HUES6 (cell line): Measurements from ENCODE around the gene WNK1.
"Not testable (repeated sequence)": the region's sequence is repeated elsewhere in the genome, so short reads cannot be mapped to it uniquely, and the experiment has no call there.

ENCODE experiments used
- H3K27ac ChIP-seq: 2 replicates; pipeline ENCODE4 v1.7.0; 2013; ENCODE audit warnings: low read depth, mild to moderate bottlenecking, low read length, inconsistent platforms
- H3K27me3 ChIP-seq: 2 replicates; pipeline ENCODE4 v1.6.1; 2013; ENCODE audit warnings: low read length; ENCODE audit not compliant: control insufficient read depth, insufficient read depth
- H3K36me3 ChIP-seq: 2 replicates; pipeline ENCODE4 v1.6.1; 2013; ENCODE audit warnings: low read length; ENCODE audit not compliant: control insufficient read depth, insufficient read depth
- H3K4me1 ChIP-seq: 2 replicates; pipeline ENCODE4 v1.6.1; 2013; ENCODE audit warnings: low read length; ENCODE audit not compliant: control insufficient read depth, insufficient read depth
- H3K4me3 ChIP-seq: 2 replicates; pipeline ENCODE4 v1.5.1; 2013; ENCODE audit warnings: low read depth, low read length
- H3K9ac ChIP-seq: one replicate; pipeline ENCODE4 v1.6.1; 2013; ENCODE audit warnings: mild to moderate bottlenecking, low read length
- H3K9me3 ChIP-seq: 2 replicates; pipeline ENCODE4 v1.6.1; 2013; ENCODE audit warnings: low read depth, low read length; ENCODE audit not compliant: control insufficient read depth, insufficient read depth

Gene WNK1

DNA sequence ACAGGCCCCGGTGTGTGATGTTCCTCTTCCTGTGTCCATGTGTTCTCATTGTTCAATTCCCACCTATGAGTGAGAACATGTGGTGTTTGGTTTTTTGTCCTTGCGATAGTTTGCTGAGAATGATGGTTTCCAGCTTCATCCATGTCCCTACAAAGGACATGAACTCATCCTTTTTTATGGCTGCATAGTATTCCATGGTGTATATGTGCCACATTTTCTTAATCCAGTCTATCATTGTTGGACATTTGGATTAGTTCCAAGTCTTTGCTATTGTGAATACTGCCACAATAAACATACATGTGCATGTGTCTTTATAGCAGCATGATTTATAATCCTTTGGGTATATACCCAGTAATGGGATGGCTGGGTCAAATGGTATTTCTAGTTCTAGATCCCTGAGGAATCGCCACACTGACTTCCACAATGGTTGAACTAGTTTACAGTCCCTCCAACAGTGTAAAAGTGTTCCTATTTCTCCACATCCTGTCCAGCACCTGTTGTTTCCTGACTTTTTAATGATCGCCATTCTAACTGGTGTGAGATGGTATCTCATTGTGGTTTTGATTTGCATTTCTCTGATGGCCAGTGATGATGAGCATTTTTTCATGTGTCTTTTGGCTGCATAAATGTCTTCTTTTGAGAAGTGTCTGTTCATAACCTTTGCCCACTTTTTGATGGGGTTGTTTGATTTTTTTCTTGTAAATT lies 97.5 kb downstream of the WNK1 start:
- H3K36me3 ChIP-seq, H3K9me3 ChIP-seq, H3K4me3 ChIP-seq, H3K27ac ChIP-seq, H3K27me3 ChIP-seq, H3K9ac ChIP-seq, H3K4me1 ChIP-seq: not testable (repeated sequence)

DNA sequence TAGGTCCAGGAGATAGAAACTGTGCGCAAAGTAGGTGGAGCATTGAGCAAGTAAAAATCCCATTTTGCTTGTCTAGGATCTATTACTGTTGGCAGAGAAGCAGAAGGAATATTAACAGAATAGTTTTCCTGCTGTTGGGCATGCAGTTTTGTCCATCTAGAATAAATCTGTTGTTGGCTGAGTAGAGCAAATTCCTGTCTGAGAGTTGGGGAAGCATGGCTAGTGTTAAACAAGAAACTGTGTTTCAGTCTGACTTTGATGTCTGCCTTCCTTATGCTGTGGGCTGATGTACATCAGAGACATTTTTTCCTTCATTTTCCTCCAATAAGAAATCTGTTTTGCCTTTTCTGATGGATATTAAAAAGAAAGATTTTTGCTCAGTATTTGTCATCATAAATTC lies 99.0 kb downstream of the WNK1 start:
- H3K36me3 ChIP-seq: peaks cover 3% of the 10 kb centered on the region
- no peak overlapping the region for H3K4me3 ChIP-seq
- no peaks in the 10 kb centered on the region for H3K9me3 ChIP-seq
- no peaks in the 10 kb centered on the region for H3K27me3 ChIP-seq
- no peak overlapping the region for H3K27ac ChIP-seq
- H3K4me1 ChIP-seq: no peaks in the 10 kb centered on the region
- H3K9ac ChIP-seq: no peak overlapping the region

DNA sequence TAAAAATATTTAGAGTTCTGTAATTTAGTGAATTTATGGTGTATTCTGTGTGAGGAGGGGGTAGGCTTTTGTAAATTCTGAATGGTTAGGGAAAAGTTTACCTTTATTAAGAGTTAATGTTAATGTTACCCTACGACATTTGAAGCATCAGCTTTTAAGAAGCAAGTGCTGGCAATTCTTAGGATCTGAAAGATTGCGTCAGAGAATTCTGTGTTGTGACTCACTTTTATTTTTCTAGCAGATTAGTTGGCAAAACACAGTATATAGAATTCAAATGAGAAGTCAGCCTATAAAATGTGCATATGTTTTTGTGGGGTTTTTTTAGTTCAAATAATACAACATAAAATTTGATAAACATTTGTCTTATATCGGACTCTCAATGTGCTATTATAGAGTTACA lies 99.5 kb downstream of the WNK1 start:
- Histone ChIP-seq H3K9me3 (no peaks in the 10 kb centered on the region), H3K9ac (no peak overlapping the region), H3K27me3 (no peaks in the 10 kb centered on the region), H3K27ac (no peak overlapping the region), H3K36me3 (peaks cover 4% of the 10 kb centered on the region), H3K4me3 (no peak overlapping the region), H3K4me1 (no peaks in the 10 kb centered on the region)

DNA sequence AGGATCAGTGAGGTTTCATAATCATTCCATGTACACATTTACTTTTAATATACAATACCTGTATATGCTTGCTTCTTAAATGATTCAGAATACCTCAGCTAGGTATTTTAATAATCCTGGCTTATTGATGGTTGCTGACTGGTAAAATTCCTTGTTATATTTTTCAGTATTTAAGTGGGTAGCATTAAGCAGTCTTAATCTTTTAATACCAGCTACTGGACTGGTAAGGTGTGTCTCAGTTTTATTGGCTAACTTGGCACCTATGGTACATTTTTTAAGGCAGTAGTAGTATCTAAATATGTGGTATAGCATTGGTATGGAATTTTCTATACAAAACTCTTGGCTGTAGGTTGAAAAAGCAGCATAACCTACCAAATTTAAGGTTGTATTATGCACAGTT lies 100.5 kb downstream of the WNK1 start:
- Histone ChIP-seq H3K36me3 (peaks cover 13% of the 10 kb centered on the region), H3K4me1 (no peaks in the 10 kb centered on the region)

DNA sequence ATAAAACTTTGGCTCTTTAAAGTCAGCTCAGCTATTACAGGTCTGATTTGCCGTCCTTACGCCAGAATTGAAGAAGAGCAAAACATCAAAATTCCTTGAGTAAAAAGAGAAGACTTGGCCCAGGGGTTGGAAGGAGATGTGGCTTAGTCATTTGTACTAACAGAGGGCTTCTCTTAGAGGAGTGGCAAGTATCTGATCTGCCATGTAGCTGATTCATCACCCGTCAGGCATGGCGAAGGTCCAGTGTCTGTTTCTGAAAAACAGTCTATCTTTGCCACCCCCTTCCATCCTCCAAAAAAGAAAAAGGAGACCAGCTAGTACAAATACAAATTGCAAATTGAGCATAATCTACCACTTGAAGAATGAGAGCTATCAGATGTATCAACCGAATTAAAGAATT lies 105.2 kb downstream of the WNK1 start:
- Histone ChIP-seq H3K4me1 (no peaks in the 10 kb centered on the region), H3K36me3 (peaks cover 55% of the 10 kb centered on the region), H3K4me3 (no peak overlapping the region), H3K9ac (no peak overlapping the region), H3K9me3 (no peaks in the 10 kb centered on the region), H3K27me3 (no peaks in the 10 kb centered on the region), H3K27ac (no peak overlapping the region)

More for the DNA sequence above, 100.5 kb downstream of the WNK1 start:
- Histone ChIP-seq H3K27ac (no peak overlapping the region), H3K9me3 (no peaks in the 10 kb centered on the region), H3K4me3 (no peak overlapping the region), H3K9ac (no peak overlapping the region), H3K27me3 (no peaks in the 10 kb centered on the region)

DNA sequence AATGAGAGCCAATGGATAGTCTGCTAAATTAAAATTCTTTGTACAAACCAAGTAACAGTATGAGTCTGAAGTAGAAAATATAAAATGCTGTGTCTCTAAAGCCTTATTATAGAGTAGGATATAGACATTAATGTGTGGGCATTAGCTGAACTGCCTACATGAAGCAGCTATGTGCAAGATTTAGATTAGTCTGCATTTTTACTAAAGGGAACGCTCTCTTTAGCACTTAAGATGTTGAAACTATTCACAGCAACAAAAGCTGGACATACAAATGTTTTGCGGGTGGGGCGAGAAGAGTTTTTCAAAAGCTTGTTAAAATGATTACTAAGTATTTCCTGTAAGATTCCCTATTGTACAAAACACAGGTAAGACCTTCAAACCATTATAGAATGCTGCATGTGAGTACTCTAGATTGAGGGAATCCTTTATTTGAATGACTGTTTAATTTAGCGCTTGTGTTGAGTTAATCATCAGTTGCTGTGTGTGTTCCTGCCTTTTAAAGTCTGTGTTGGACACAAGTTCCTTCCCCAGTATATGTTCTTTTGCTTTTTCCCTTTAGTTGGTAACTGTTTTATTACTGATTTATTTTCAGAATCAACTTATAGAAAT lies 110.0 kb downstream of the WNK1 start:
- no peak overlapping the region for H3K9ac ChIP-seq
- no peaks in the 10 kb centered on the region for H3K9me3 ChIP-seq
- peaks cover 84% of the 10 kb centered on the region for H3K36me3 ChIP-seq

DNA sequence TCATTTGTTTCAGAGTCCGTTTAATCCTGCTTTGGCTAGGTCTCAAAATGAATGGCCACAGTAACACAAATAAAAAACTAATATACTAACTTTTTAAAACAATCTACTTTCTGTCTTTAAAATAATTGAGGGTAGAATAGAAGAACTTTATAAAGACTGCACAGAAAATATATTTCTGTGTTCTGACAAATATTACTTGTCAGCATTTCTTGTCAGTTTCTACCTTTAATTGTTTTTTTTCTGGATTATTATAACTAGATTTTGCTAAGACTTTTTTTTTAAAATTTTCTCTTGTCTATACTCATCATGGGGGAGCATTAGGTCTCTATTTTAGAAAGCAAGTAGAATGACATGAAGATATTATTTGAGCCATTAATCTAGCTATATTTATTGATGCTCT lies 110.9 kb downstream of the WNK1 start:
- peaks cover 84% of the 10 kb centered on the region for H3K36me3 ChIP-seq
- H3K9ac ChIP-seq: no peak overlapping the region
- H3K27me3 ChIP-seq: no peaks in the 10 kb centered on the region
- no peak overlapping the region for H3K27ac ChIP-seq
- H3K9me3 ChIP-seq: no peaks in the 10 kb centered on the region
- no peaks in the 10 kb centered on the region for H3K4me1 ChIP-seq
- H3K4me3 ChIP-seq: no peak overlapping the region

More for the DNA sequence above, 110.0 kb downstream of the WNK1 start:
- no peaks in the 10 kb centered on the region for H3K4me1 ChIP-seq
- H3K27ac ChIP-seq: no peak overlapping the region
- H3K27me3 ChIP-seq: no peaks in the 10 kb centered on the region
- no peak overlapping the region for H3K4me3 ChIP-seq

DNA sequence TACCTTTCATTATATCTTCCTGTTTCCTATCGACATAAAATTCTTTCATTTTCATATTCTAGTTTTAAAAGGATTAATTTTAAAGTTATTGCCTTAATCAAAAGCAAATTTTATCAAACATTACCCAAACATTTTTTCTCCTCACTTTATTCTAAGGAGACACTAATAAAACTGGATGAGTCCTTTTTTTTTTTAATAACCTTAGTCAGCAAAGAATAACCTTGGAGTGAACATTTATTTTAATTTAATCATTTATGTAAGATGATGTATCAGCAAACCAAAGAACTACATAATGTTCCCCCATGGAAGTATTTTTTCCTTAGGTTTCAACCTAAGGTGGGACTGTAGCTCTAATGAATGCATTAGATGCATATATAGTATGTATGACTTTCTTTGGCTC lies 113.2 kb downstream of the WNK1 start:
- H3K9me3 ChIP-seq: no peaks in the 10 kb centered on the region
- H3K4me1 ChIP-seq: no peaks in the 10 kb centered on the region
- no peaks in the 10 kb centered on the region for H3K27me3 ChIP-seq
- no peak overlapping the region for H3K27ac ChIP-seq
- no peak overlapping the region for H3K4me3 ChIP-seq
- peaks cover 83% of the 10 kb centered on the region for H3K36me3 ChIP-seq
- H3K9ac ChIP-seq: no peak overlapping the region

DNA sequence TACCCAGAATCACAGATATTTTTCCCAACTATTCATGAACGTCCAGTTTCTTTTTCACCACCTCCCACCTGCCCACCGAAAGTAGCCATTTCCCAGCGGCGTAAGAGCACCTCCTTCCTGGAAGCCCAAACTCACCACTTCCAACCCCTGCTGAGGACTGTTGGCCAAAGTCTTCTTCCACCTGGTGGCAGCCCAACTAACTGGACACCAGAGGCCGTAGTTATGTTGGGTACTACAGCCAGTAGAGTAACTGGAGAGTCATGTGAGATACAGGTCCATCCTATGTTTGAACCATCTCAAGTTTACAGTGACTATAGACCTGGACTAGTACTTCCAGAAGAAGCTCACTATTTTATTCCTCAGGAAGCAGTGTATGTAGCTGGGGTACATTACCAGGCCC lies 115.5 kb downstream of the WNK1 start:
- no peak overlapping the region for H3K27ac ChIP-seq
- peaks cover 74% of the 10 kb centered on the region for H3K36me3 ChIP-seq
- no peak overlapping the region for H3K9ac ChIP-seq
- H3K4me1 ChIP-seq: no peaks in the 10 kb centered on the region
- no peaks in the 10 kb centered on the region for H3K9me3 ChIP-seq
- H3K27me3 ChIP-seq: no peaks in the 10 kb centered on the region
- no peak overlapping the region for H3K4me3 ChIP-seq

DNA sequence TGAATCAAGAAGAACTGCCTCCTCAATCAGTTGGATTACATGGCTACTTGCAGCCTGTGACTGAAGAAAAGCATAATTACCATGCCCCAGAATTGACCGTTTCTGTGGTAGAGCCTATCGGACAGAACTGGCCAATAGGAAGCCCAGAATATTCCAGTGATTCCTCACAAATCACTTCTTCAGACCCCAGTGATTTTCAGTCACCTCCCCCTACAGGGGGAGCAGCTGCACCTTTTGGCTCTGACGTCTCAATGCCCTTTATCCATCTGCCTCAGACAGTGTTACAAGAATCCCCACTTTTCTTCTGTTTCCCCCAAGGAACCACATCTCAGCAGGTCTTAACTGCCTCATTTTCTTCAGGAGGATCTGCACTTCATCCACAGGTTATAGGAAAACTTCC lies 116.3 kb downstream of the WNK1 start:
- Histone ChIP-seq H3K4me1 (no peaks in the 10 kb centered on the region), H3K9me3 (no peaks in the 10 kb centered on the region), H3K4me3 (no peak overlapping the region), H3K9ac (no peak overlapping the region), H3K36me3 (peaks cover 70% of the 10 kb centered on the region), H3K27ac (no peak overlapping the region), H3K27me3 (no peaks in the 10 kb centered on the region)

DNA sequence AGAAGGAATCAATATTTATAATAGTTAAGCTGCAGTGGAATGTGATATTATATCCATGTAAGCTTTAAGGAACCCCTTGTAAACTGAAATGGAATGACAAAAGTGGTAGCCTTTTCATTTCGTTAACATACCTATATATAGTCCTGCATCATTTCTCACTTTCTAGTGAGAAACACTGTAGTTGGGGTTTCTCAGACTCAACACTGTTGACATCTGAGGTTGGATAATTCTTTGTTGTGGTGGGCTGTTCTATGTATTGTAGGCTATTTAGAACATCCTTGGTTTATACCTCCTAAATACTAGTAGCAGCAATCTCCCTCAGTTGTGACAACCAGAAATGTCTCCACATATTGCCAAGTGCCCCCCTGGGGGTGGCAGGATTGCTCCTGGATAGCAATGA lies 118.0 kb downstream of the WNK1 start:
- Histone ChIP-seq H3K27ac (no peak overlapping the region), H3K27me3 (no peaks in the 10 kb centered on the region), H3K9me3 (no peaks in the 10 kb centered on the region), H3K9ac (no peak overlapping the region), H3K36me3 (peaks cover 75% of the 10 kb centered on the region), H3K4me3 (no peak overlapping the region), H3K4me1 (no peaks in the 10 kb centered on the region)
